Hematopoietic multipotent progenitor cell treated with erythropoietin and hydrocortisone succinate and interleukin-3 and kit ligand, for 15 days (in vitro differentiated cells): ENCODE results near the gene CREBBP.

Experiments used
- DNase-seq: peaks from one replicate; pipeline ENCODE4 v3.0.0-alpha.2; 2015; ENCODE audit warnings: low spot score

Gene CREBBP

DNA sequence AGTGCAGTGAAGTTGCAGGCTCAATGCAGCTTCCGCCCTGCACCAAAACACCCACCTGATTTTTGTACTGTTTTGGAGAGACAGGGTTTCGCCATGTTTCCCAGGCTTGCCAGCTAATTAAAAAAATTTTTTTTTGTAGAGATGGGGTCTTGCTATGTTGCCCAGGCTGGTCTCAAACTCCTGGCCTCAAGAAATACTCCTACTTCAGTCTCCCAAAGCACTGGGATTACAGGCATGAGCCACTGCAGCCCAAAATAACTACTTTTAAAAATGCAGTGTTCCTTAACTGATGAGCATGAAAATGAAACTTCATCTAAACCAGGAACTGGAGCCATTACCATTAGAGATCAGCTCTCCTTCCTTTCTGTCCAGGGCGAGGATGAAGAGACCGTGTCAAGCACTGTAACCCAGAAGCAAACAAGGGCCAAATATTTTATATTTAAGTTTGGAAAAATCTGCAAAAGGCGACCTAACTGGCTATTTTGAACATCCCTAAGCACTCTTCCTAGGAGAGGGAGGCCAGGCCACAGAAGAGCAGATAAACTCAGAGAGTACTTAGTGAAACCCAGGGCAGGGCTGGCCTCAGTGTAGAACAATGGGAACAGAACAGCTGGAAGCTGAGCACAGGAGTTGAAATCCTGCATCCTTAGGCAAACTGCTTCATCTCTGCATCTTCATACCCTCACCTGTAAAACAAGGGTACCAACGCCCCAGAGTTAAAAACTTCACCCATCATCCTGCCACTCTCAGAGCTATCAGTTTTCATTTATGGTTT is 24.0 kb downstream of the CREBBP start:
- no peak for DNase-seq

DNA sequence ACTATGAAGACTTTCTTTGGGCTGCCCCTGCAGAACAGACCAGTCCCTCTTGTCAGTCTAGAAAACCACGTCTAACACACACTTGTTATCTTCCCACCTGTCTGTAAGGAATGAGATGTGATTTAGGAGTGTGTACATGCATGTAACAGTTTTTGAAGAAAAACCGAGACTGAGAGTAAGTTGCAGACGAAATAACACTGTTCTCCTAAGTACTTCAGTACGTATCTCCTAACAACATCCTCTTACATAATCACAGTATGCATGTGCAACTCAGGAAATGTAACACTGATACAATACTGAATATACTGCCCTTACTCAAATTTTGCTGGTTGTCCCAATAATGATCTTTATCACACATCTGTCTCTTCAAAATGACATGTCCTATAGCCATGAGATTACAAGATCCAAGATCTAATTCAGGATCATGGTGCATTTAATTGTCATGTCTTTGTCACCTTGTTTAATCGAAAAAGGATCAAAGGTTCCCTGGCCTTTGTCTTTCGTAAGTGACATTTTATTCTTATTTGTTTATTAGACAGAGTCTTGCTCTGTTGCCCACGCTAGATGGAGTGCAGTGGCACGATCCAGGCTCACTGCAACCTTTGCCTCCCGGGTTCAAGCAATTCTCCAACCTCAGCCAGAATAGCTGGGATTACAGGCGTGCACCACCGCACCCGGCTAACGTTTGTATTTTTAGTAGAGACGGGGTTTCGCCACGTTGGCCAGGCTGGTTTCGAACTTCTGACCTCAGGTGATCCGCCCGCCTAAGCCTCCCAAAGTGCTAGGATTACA is 25.6 kb downstream of the CREBBP start:
- no peak for DNase-seq

DNA sequence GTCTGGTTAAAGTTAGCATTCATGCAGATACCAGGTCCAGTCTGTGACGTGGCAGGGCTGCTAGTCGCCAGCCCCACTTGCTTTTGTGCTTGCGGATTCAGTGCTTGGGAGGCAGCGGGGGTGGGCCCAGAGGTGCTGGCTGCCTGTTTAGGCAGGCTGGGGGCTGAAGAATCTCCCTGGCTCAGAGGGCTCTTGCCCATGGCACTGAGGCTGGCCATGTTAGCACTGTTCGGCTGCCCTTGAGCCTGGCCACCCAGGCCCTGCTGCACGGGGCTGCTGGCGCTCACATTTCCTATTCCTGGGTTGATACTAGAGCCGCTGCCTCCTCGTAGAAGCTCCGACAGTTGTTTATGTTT is 30.0 kb downstream of the CREBBP start:
- DNase-seq: no peak

DNA sequence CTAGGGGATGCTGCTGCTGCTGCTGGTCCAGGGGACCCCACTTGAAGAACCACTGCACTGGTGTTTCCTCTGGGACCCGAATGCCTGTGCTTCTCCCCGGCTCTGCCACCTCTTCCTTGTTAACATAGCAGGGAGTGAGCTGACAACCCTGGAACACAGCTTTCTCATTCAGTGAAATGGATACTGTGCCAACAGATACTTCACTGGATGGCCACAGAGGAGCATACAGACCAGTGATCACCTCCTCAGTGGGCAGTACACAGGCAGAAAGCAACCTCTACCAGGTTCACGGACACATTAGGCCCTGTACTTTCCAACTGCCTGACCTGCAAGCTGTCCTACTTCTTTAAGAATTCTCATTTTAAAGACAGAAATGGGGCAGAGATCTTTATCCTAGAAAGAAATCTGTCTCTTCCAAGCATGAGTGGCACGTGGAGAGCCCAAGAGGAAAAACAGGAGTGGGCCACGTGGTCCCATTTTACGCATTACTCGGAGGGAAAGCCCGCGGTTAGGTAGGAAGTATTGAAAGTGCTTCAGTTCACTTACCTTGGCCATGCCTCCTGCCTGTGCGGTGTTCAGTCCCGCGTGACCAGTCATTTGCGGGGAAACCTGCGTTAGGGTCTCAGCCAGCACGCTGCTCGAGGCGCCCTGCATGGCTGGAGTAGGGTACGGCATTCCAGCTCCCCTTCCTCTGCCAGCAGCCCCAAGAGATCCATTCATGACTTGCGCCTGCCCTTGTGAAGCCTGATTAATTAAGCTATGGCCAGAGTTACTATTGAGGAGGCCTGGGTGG is 30.6 kb downstream of the CREBBP start:
- no peak for DNase-seq

DNA sequence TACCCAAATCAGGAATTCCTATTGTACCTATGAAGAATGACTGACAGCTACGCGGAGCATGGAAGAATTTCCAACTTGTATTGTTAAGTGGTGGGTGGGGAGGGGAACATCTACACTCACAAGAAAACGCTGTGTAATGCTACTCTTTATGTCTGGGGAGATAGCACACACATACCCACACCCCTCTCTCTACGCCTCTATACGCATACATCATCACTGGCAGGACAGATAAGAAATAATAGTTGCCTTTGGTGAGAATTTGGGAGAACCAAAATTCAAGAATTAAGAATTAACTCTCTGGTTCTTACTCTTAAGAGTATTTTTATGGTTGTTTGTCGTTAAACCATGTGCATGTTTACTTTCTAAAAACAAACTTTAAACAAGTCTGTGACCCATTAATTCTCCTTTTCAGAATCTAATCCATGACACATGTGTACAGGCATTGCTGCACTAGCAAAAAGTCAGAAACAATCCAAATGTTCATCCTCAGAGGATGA is 33.9 kb downstream of the CREBBP start:
- peak; percentile 85 for DNase-seq

DNA sequence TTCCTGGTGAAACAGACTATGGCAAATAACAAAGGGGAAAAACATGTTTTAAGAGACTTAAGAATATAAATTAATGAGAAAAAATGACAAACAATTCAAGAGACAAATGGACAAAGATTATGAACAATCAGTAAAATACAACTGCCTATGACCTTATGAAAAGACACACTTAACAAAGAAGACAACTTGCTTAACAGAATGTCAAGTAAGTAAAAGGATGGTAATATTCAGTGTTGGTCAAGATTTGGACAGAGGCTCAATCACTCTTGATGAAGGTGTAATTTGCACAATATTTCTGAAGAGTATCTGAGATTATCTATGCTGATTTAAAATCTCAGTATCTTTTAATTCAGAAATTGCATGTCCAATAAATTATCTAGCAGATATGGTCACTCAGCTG is 34.4 kb downstream of the CREBBP start:
- DNase-seq: no peak

DNA sequence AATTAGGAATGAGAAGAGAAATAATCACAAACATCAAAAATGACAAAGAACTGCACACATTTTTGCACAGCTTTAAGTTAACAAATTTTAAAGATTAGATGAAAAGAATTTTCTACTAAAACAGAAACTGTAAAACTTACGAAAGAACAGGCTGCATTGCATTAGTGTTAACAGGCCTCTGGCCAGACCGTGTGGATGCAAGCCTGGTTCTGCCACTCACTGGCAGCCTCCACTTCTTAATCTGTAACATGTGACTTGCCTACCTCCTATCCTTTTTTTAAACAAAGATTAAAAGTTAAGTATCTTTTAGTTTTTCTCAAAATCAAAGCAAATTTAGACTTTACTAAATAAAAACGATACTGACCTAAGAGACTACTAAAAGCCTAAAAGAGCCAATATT is 37.5 kb downstream of the CREBBP start:
- no peak for DNase-seq

DNA sequence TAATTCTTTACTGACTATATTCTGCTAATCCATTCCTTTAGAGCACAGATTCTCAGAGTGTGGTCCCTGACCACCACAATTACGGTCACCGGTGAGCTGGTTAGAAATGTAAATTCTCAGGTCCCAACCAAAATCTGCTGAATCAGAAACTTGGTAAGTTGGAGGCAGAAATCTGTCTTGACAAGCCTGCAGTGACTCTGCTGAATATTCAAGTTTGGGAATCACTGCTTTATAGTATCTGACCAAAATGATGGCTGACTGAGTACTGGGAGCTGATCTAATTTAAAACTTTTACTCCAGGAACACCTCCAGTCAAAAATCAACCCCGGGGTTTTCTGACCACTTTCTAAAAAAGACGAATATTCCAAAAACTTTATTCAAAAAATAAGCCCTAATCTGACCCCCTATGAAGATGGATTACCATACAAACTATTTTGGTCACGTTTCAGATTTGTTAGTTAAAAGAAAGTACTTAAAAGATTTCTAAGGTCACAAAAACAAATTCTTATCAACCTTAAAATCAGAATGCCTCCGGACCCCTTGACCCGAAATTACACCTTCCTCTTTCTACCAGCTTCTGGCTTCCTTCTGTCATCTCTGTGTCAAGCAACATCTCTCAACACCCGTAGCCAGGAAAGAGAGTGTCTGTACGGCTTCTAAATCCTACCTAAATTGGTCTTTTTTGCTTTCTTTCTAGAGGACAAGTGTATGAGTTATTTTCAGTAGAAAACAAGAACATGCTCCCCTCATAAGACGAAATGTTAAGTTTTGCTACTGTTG is 38.6 kb downstream of the CREBBP start:
- no peak for DNase-seq

DNA sequence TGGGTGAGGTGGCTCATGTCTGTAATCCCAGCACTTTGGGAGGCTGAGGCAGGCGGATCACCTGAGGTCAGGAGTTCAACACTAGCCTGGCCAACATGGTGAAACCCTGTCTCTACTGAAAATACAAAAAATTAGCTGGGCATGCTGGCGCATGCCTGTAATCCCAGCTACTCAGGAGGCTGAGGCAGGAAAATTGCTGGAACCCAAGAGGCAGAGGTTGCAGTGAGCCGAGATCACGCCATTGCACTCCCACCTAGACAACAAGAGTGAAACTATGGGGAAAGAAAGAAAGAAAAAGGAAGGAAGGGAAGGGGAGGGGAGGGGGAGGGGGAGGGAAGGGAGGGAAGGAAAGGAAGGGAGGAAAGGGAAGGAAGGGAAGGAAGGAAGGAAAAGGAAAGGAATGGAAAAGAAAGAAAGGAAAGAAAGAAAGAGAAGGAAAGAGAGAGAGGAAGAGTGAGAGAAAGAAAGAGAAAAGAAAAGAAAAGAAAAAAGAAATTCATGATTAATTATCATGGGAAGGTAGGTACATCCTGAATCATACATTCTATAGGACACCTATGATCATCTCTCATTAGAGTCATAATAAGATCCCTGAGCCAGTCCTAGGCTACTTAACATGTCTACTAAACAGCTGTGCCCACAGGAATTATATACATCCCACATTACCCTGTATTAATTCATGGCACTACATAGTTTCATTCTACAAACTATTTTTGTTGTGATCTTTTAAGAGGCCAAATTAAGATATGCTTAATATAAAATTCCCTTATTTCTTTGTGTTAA is 40.9 kb downstream of the CREBBP start:
- no peak for DNase-seq

DNA sequence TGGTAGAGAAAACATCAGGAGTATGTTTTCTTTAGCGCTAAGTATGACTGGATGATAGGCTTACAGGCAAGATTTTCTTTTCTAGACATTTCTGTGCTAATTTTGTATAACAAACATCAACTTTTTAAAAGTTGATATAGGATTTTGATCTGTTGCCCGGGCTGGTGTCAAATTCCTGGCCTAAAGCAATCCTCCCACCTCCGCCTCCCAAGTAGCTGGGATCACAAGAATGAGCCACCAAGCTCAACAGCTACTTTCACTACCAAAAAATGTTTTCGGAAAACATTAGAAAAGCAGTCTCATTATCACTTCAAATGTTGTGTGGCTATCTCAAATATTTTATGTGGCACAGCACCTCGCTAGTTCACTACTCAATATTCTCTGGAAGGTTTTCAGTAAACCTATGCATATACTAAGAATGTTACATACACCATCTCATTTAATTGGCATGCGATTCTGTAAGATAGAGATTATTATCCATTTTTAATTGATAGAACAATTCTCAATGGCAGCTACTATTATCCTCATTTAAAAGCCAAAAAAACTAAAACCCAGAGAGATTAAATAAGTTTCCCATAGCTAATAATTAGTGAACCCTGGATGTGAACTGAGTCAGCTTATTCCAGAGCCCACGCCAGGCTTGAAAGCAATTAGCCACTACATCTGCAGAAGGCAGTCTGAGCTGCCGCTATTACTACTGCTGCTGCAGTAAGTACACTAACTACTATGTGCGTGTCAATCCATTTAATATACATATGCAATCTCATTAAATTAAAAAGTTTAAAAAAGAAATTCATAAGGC is 41.7 kb downstream of the CREBBP start:
- DNase-seq: no peak

DNA sequence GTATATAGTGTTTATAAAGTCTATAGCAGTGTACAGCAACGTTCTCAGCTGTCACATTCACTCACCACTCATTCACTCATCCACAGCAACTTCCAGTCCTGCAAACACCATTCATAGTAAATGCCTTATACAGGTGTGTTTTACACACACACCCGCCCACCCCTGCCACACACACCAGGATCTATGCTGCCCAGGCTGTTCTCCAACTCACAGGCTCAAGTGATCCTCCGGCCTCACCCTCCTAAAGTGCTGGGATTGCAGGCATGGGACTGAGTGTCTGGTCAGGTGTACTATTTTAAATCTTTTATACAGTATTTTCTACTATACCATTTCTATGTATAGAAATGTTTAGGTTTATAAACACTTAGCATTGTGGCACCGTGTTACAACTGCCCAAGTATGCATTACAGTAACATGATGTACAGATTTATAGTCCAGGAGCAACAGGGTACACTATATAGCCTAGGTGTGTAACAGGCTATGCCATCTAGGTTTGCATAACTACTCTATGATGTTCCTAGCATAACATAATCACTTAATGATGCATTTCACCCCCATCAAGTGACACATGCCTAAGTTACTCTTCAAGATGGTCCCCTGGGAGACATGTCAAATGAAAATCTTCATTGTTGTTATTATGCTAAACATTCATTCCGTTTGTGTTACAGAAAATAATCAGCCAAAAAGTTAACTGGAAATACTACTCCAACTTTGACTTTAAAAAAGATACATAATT is 42.5 kb downstream of the CREBBP start:
- no peak for DNase-seq

DNA sequence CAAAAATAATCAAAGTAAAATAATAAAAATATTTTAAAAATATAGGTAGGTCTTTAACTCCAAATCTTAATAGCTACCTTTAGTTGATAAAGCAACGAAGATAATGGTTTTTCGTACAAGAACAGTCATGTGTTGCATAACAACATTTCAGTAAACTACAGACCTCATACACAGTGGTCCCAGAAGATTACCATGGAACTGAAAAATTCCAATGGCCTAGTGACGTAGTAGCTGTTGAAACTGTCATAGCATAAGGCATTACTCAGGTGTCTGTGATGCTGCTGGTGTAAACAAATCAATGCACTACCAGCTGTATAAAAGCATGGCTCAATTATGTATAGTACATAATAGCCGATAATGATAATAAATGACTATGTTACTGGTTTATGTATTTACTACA is 43.9 kb downstream of the CREBBP start:
- DNase-seq: no peak

DNA sequence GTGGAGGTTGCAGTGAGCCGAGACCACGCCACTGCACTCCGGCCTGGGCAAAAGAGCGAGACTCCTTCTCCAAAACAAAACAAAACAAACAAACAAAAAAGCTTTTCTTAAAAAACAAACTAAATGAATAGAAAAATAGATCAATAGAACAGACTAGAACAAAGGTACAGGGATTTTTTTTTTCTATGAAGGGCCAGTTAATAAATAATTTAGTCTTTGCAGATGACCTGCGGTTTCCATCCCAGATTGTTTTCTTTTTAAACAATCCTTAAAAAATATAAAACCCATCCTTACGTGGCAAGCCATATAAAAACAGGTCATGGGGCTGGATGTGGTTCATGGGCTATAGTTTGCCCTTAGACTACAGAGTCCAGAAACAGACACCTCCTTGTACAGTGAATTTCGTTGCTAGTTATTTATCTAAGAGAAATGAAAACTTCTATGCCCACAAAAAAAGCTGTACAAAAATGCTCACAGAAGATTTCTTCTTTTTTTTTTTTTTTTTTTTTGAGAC is 45.4 kb downstream of the CREBBP start:
- no peak for DNase-seq

DNA sequence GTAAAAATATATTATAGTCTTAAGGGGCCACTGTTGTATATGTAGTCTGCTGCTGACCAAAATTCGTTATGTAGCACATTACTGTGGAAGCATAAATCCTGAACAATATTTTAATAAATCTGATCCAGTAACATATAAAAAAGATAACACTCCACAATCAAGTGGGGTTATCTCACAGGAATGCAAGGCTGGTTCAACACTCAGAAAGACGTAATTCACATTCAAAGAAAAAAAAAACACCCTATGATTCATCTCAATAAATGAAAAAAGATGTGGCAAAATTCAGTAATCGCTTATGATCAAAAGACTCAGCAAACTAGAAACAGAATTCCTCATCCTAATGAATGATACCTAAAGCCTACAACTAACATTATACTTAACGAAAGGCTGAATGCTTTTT is 47.8 kb downstream of the CREBBP start:
- no peak for DNase-seq

DNA sequence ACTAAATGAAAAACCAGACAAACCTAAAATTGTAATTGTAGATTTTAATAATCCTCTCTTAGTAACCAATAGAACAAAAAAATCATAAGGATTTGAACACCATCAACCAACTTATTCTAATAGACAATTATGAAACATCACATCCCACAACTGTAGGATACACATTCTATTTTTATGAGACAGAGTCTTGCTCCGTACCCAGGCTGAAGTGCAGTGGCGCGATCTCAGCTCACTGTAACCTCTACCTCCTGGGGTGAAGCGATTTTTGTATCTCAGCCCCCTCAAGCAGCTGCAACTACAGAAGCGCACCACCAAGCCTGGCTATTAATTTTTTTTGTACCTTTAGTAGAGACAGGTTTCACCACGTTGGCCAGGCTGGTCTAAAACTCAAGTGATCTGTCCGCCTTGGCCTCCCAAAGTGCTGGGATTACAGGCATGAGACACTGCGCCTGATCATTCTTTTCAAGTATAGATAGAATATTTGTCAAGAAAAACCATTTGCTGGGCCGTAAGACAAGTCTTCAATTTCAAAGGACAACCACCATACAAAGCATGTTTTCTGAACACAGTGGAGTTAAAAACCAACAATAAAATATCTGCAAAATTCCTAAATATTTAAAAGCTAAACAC is 49.8 kb downstream of the CREBBP start:
- no peak for DNase-seq

DNA sequence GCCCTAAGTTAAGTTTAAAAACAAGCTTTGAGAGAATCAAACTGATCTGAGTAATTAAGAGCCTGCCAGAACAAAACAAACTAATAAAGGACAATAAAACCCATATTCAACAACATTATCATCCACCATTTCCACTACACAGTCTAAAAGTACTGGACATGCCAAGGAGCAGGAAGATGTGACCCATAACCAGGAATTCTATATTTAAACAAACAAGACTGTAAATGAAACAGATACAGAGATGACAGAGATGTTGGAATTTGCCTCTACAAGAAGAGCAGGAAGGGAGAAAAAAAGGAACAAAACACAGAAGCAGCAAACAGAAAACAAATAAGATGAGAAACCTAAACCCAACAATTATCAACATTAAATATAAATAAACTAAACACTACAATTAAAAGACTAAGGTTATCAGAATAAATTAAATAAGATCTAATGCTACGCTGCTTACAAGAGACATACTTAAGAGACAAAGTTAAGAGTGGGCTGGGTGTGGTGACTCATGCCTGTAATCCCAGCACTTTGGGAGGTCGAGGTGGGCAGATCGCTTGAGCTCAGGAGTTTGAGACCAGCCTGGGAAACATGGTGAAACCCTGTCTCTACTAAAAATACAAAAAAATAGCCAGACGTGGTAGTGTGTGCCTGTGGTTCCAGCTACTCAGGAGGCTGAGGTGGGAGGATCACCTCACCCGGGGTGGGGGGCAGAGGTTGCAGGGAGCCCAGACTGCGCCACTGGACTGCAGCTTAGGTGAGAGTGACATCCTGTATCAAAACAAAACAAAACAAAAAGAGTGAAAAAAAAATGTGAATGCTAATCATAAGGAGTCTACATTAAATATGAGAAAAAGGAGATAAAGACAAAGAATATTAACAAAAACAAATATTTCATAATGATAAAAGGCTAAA is 50.6 kb downstream of the CREBBP start:
- DNase-seq: no peak

DNA sequence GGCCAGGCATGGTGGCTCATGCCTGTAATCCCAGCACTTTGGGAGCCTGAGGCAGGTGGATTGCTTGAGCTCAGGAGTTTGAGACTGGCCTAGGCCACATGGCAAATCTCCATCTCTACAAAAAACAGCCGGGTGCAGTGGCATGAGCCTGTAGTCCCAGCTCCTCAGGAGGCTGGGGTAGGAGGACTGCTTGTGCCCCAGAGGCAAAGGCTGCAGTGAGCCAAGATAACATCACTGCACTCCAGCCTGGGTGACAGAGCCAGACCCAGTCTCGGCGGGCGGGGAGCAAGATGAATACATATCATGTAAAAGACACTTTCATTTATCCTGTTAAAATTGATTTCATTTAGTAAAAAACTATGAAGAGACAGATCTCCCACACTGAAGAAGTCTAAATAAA is 54.6 kb downstream of the CREBBP start:
- DNase-seq: no peak

DNA sequence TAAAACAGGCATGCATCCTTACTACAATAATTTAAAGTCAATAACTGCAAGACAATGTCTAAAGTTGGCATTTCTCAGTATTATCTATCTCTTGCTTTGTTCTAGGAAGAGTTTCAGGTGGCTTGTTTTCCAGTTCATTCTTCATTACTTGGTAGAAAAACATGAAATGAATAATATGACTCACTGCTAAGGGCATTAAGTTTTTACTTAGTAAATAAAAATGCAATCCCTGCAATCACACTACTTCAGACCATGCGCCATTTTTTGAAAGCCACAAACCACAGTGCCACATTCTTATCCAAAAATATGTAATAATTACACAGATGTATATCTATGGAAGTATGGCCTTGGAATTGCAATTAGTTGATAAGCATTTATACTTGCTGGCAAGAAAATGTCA is 55.4 kb downstream of the CREBBP start:
- DNase-seq: no peak
